HFFc6 (cell line): ENCODE results near the gene SKIDA1. TPM values are rescaled to one million over a fixed set of nuclear protein-coding genes. Genes with fewer than 3 reads are reported as not detected.

Experiments
- DNase-seq: peaks from one replicate; pipeline ENCODE4 v3.0.0-alpha.2; 2018
- H3K27ac Mint-ChIP-seq: 2 replicates; pipeline ENCODE4 v1.8.0; 2020; ENCODE audit warnings: mild to moderate bottlenecking, mixed read lengths
- H3K27me3 Mint-ChIP-seq: 2 replicates; pipeline ENCODE4 v1.8.0; 2021; ENCODE audit warnings: mild to moderate bottlenecking, moderate library complexity, mixed read lengths; ENCODE audit not compliant: insufficient read depth
- H3K36me3 Mint-ChIP-seq: 2 replicates; pipeline ENCODE4 v1.8.0; 2021; ENCODE audit warnings: low read depth, mixed read lengths
- H3K4me1 Mint-ChIP-seq: 2 replicates; pipeline ENCODE4 v1.8.0; 2020; ENCODE audit warnings: low read depth, mixed read lengths
- H3K4me3 Mint-ChIP-seq: 2 replicates; pipeline ENCODE4 v1.8.0; 2020; ENCODE audit warnings: mild to moderate bottlenecking, moderate library complexity, mixed read lengths
- H3K9me3 Mint-ChIP-seq: 2 replicates; pipeline ENCODE4 v1.8.0; 2020; ENCODE audit warnings: mild to moderate bottlenecking, mixed read lengths
- total RNA-seq, 6 experiments: library from RNA; stranded (reverse); fragmentation: NEBNext Ultra II Directional; extraction: Animal tissue kit (Norgen Biotek cat#: 25700); gene quantifications; 2 replicates in 1 of 6; 3 replicates in 5 of 6; pipeline ENCODE4 v1.2.3, GENCODE V29; 2021
- TF ChIP-seq, protein P1 (sequence below): fragments of 200-600 bp; sonication (generic); IDR thresholded peaks from 2 replicates; pipeline ENCODE4 v1.5.0; 2021; ENCODE audit warnings: antibody characterized with exemption, mild to moderate bottlenecking

SKIDA1 gene
- total RNA-seq, 6 experiments from 2014 or later = 0.35 to 0.71 (median 0.46) TPM

DNA sequence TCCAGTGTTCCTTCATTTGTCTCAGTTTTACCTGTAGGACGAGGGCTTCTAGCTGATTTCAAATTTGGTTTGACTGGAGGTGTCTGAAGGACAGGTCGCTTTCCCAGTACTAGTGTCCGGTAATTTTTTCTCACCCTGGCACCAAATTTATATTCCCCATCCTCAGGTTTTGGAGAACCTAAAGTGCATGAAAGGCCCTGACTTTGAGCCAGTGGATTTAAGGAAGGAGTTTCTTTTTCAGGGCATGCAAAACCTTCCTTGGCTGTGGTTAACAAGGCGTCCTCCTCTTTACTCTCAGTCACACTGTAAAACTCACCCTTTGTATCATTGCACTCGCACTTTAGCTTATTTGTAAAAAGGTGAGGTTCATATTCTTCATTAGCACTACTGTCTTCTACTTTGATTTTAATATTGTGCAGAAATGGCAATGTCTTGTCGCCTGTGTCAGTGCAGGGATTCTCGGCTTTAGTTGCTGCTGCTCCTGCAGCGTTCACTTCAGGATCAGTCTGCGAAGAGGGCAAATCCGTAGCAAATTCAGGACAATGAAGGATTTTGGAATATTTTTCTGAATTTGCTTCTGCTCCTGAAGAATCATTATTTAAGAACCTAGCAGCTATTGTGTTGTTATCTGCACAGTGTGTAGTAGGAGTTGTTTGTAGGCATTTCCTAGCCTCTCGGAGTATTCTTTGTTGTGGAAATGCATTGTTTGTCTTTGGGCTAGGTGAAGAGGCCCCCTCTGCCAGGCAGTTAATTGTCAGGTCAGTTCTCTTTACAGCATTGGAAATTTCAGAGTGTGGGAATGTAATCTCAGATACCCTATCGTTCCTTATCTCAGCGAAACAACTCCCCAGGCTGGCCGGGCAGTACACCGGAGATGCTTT is 9.9 kb downstream of the SKIDA1 start:
- DNase-seq = no peak
- H3K4me1 Mint-ChIP-seq = peaks cover 70% of the 10 kb centered on the region
- H3K36me3 Mint-ChIP-seq = no peaks in the 10 kb centered on the region
- H3K27me3 Mint-ChIP-seq = no peaks in the 10 kb centered on the region
- no peaks in the 10 kb centered on the region for H3K9me3 Mint-ChIP-seq
- TF ChIP-seq, protein P1, sequence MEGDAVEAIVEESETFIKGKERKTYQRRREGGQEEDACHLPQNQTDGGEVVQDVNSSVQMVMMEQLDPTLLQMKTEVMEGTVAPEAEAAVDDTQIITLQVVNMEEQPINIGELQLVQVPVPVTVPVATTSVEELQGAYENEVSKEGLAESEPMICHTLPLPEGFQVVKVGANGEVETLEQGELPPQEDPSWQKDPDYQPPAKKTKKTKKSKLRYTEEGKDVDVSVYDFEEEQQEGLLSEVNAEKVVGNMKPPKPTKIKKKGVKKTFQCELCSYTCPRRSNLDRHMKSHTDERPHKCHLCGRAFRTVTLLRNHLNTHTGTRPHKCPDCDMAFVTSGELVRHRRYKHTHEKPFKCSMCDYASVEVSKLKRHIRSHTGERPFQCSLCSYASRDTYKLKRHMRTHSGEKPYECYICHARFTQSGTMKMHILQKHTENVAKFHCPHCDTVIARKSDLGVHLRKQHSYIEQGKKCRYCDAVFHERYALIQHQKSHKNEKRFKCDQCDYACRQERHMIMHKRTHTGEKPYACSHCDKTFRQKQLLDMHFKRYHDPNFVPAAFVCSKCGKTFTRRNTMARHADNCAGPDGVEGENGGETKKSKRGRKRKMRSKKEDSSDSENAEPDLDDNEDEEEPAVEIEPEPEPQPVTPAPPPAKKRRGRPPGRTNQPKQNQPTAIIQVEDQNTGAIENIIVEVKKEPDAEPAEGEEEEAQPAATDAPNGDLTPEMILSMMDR = no peak
- H3K4me3 Mint-ChIP-seq = peak overlapping the region; percentile 90
- H3K27ac Mint-ChIP-seq = peak overlapping the region; percentile 40

DNA sequence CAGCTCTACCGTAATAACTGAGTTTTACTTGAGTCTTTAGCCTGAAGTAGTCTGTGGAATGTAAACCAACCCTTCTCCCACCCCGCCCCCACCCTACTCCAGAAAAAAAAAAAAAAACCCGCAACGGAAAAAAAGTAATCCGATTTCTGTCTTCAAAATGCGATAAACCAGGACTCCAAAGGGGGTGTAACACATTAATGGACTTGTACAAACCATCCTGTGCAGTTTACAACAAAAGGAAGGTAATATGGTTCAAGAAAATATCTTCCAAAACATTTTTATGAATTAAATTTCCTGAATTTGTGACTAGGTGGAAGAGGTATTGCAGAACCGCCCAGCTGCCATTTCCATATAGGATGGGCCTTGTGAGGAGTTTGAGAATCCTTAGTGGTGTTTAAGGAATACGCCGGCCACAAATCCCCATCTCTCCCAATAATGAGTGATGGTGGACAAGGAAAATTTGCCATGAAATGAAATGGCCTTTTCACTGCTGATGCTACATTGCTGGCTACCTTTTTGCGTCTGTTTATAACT is 10.6 kb downstream of the SKIDA1 start:
- H3K4me1 Mint-ChIP-seq = peaks cover 63% of the 10 kb centered on the region
- no peak for DNase-seq
- no peaks in the 10 kb centered on the region for H3K27me3 Mint-ChIP-seq
- peak overlapping the region; percentile 90 for H3K4me3 Mint-ChIP-seq
- TF ChIP-seq, protein P1 = no peak
- H3K9me3 Mint-ChIP-seq = no peaks in the 10 kb centered on the region
- H3K27ac Mint-ChIP-seq = no peak overlapping the region
- H3K36me3 Mint-ChIP-seq = no peaks in the 10 kb centered on the region

DNA sequence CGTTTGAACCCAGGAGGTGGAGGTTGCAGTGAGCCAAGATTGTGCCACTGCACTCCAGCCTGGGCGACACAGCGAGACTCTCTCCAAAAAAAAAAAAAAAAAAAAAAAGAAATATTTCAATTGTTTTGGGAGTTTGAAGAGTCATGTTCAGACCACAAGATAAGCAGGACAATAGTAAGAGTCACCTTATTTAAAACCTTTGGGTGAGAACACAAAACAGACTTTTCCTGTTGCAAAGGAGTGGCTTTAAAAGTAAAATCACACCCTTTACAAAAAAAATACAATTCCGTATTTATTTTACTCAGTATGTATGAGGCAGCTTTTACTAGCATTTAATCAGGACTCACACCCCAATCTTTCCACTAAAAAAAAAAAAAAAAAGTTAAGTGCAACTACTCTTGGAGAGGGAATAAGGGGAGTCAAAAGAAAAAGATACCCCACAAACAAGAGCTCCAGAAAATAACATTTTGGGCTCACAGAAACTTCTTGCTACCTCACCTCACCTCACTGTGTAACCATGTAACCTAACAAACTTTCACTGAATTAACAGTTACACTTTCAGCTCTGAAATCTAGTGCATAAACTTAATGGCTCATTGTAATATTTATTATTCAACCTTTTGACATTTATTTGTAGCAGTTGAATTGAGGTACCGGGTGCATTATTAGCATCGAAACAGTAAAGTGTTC is 11.2 kb downstream of the SKIDA1 start:
- Mint-ChIP-seq H3K27ac (no peak overlapping the region), H3K9me3 (no peaks in the 10 kb centered on the region), H3K27me3 (no peaks in the 10 kb centered on the region), H3K4me1 (peaks cover 57% of the 10 kb centered on the region), H3K4me3 (peak overlapping the region; percentile 90), H3K36me3 (no peaks in the 10 kb centered on the region)
- TF ChIP-seq, protein P1 = no peak
- no peak for DNase-seq

DNA sequence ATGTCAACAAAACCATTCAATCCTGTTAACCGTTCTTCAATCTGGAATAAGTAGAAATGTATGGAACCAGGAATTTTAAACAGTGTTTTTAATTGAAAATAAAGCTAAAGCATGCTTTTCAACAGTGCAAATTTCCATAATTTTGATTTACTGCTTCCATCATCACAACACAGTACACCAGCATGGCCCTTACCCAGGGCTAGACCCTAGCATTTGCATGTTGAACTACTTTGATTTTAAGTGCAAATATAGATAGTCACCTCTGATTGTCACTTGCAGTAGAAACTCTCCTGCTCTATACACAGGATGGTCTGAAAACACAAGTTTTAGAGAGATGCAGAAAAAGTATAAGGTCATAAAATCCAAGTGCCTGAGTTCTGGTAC is 12.1 kb downstream of the SKIDA1 start:
- peaks cover 51% of the 10 kb centered on the region for H3K4me1 Mint-ChIP-seq
- H3K36me3 Mint-ChIP-seq = no peaks in the 10 kb centered on the region
- H3K27ac Mint-ChIP-seq = no peak overlapping the region
- H3K4me3 Mint-ChIP-seq = no peak overlapping the region
- no peaks in the 10 kb centered on the region for H3K27me3 Mint-ChIP-seq
- no peaks in the 10 kb centered on the region for H3K9me3 Mint-ChIP-seq
- DNase-seq = no peak
- TF ChIP-seq, protein P1 = no peak

DNA sequence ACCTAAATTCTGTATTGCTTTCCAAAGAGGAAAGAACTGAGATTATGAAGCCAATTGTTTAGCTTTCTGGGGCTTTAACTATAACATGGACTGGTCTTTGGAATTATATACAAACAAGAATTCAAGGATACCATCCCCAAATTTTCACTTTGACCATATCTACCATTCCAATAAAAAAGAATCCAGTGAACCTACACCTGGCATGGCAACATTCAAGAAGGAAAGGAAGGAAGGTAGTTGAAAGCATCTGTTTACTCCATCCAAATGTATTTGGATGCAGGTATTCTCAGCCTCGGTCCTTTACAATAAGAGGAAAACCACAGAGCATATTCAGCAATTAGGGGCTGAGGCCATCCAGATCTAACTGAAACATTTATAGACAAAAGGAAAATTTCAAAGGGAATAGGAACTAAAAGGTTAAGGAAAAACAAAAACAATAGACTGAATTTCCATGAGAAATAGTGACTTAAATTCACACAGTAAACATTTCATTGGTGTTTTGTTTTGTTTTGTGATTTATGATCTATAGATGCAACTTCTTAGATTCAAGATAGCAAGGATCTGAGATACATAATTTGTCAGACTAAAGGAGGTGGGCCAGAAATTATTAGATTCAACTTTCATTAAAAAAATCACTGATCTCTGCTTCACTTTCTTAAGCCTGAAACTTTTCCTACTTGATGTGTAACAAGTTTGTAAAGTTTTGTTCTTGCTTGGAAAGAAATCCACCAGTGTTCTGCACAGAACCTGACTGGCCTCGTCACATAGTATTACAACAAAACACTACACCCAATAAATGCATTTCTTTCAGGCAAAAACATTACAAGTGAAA is 12.7 kb downstream of the SKIDA1 start:
- peaks cover 45% of the 10 kb centered on the region for H3K4me1 Mint-ChIP-seq
- no peaks in the 10 kb centered on the region for H3K36me3 Mint-ChIP-seq
- H3K9me3 Mint-ChIP-seq = no peaks in the 10 kb centered on the region
- TF ChIP-seq, protein P1 = no peak
- no peak for DNase-seq
- H3K27me3 Mint-ChIP-seq = no peaks in the 10 kb centered on the region
- H3K4me3 Mint-ChIP-seq = no peak overlapping the region; the same call in 1 of the 2 replicates
- no peak overlapping the region; the same call in 1 of the 2 replicates for H3K27ac Mint-ChIP-seq
